Vagina (tissue), 2 donors: ENCODE measurements around the gene PHLDA2. TPM values are rescaled to one million over a fixed set of nuclear protein-coding genes. Genes with fewer than 3 reads are reported as not detected.
A peak's percentile ranks its signal among the peaks of the same experiment; 100 is the strongest.

ENCODE experiments used
- DNase-seq, 2 donors: peaks; one replicate each; pipeline ENCODE4 v3.0.0-alpha.2; 2017; ENCODE audit errors: extremely low spot score in 2 of 2
- H3K27ac ChIP-seq: fragments of 200-600 bp; sonication (generic); one replicate; pipeline ENCODE4 v1.5.1; 2019
- H3K27me3 ChIP-seq: fragments of 200-600 bp; sonication (generic); one replicate; pipeline ENCODE4 v1.5.1; 2019
- H3K36me3 ChIP-seq, 2 donors: fragments of 200-600 bp; sonication (generic); one replicate each; pipeline ENCODE4 v1.5.1; 2017 to 2019
- H3K4me1 ChIP-seq: fragments of 200-600 bp; sonication (generic); one replicate; pipeline ENCODE4 v1.5.1; 2019
- H3K4me3 ChIP-seq, 2 donors: fragments of 200-600 bp; sonication (generic); 1 replicate in 1 of 2; 2 replicates in 1 of 2; pipeline ENCODE4 v1.5.1; 2016 to 2019
- H3K9me3 ChIP-seq: fragments of 200-600 bp; sonication (generic); one replicate; pipeline ENCODE4 v1.5.1; 2019
- POLR2A ChIP-seq, 2 donors: fragments of 450-650 bp; IDR thresholded peaks; one replicate each; pipeline ENCODE4 v1.6.1; 2017; ENCODE audit warnings: antibody characterized with exemption in 2 of 2, mild to moderate bottlenecking in 2 of 2, moderate library complexity in 2 of 2
- POLR2AphosphoS5 ChIP-seq, 2 donors: sonication (generic); formaldehyde crosslinking; IDR thresholded peaks; one replicate each; pipeline ENCODE4 v1.9.0; 2017; ENCODE audit warnings: antibody characterized with exemption in 2 of 2, mild to moderate bottlenecking in 2 of 2, low read depth in 1 of 2; ENCODE audit not compliant: insufficient read depth in 1 of 2
- intact Hi-C: fragments of 100-400 bp; cut with DNase I; formaldehyde crosslinking; loops from one replicate; pipeline ENCODE4 v1.15.1; 2023
- total RNA-seq: library from RNA; depleted of rRNA; stranded (reverse); fragments of >200 nt; gene quantifications from one replicate; pipeline ENCODE4 v1.2.3, GENCODE V29; 2016
- TF ChIP-seq, protein P1 (sequence below), 3 experiments: fragments of 450-650 bp in 2 of 3; fragments of 200-600 bp in 1 of 3; sonication (generic) in 1 of 3; IDR thresholded peaks; one replicate each; pipeline ENCODE4 v1.5.1; 2017 to 2019; ENCODE audit warnings: antibody characterized with exemption in 3 of 3, mild to moderate bottlenecking in 2 of 3, moderate library complexity in 2 of 3

Gene PHLDA2
- total RNA-seq, 1 donor from 2014 or later, result 43.5 TPM

DNA sequence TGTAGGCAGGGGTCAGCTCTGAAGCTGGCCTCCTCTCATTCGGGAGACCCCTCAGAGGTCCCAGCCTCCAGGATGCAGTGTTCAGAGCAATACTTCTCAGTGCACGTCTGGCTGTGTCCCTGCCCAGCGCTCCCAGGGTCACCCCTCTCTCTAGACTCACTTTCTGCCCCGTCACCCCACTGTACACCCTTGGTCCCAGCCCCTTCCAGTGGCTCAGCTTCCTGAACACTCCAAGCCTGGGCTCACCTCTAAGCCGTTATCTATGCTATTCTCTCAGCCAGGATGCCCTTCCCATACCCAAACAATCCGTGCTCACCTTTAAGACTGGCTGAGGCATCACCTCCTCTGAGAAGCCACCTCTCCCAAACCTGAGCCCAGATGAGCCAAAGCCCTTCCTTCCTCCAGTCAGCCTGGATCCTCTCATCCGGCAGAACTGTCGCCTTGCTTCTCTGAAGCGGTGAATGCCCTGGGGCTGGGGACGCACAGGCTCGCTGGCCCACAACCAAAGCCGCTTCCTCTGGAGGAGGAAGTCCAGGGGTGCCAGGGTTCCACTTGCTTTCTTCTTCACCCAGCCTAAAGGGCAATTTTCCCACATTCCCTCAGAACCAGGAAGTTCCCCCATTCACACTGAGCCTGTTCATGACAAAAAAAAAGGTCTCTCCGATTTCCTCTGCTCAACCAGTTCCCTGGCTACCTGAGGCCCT is 30.0 kb downstream of the PHLDA2 start:
- H3K36me3 ChIP-seq, result no peaks in the 10 kb centered on the region
- no peaks in the 10 kb centered on the region for H3K27me3 ChIP-seq
- no peak for DNase-seq
- H3K4me3 ChIP-seq, result no peak overlapping the region
- intact Hi-C loops, result loop anchor here (10.0 kb wide), 2 partner anchors 474 to 594 kb away; partner anchors contain the start of genes C11orf21 and TSPAN32
- TF ChIP-seq, protein P1, sequence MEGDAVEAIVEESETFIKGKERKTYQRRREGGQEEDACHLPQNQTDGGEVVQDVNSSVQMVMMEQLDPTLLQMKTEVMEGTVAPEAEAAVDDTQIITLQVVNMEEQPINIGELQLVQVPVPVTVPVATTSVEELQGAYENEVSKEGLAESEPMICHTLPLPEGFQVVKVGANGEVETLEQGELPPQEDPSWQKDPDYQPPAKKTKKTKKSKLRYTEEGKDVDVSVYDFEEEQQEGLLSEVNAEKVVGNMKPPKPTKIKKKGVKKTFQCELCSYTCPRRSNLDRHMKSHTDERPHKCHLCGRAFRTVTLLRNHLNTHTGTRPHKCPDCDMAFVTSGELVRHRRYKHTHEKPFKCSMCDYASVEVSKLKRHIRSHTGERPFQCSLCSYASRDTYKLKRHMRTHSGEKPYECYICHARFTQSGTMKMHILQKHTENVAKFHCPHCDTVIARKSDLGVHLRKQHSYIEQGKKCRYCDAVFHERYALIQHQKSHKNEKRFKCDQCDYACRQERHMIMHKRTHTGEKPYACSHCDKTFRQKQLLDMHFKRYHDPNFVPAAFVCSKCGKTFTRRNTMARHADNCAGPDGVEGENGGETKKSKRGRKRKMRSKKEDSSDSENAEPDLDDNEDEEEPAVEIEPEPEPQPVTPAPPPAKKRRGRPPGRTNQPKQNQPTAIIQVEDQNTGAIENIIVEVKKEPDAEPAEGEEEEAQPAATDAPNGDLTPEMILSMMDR (IDR thresholded peaks at IDR 0.05), result no peak
- TF ChIP-seq POLR2A (IDR thresholded peaks at IDR 0.05) (no peak), POLR2AphosphoS5 (IDR thresholded peaks at IDR 0.05; ENCODE audit: insufficient read depth in 1 of 2, low read depth in 1 of 2) (no peak)
- peak overlapping the region; percentile 82 for H3K27ac ChIP-seq
- no peaks in the 10 kb centered on the region for H3K9me3 ChIP-seq
- H3K4me1 ChIP-seq, result peaks cover 44% of the 10 kb centered on the region

DNA sequence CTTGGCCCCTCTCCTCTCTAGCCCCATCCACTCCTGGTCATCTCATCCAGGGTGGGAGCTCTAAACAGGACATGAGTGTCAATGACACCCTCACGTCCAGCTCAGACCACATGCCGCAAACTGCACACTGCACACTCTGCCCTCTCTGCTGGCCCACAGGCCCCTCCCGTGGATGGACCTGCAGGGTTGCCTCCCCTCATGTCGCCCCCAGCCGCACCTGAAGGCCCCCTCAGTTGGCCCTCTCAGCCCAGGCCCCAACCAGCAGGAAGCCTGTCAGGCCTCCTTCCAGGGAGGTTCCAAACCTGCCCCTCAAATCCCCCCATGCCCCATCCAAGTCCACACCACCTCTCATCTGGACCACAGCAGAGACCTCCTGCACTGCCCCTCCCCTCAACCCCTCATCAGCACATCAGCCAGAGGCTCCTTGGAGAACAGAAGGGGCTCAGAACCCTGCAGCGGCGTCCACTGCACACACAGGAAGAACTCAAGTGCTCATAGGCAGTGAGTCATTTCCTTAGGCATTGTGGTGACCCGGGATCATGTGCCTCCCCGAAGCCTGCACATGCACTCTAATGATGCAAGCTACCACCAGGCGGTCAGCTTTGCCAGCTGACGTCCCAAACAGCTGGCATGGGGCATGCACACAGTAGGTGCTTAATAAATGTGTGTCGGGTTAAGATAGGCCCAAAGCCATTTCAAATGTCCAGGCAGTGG is 30.7 kb downstream of the PHLDA2 start:
- Histone ChIP-seq H3K36me3 (no peaks in the 10 kb centered on the region), H3K4me3 (no peak overlapping the region), H3K27me3 (no peaks in the 10 kb centered on the region), H3K9me3 (no peaks in the 10 kb centered on the region), H3K4me1 (peaks cover 38% of the 10 kb centered on the region), H3K27ac (peak overlapping the region; percentile 82)
- intact Hi-C loops, result loop anchor here (10.0 kb wide), 2 partner anchors 474 to 594 kb away; partner anchors contain the start of genes C11orf21 and TSPAN32
- TF ChIP-seq POLR2AphosphoS5 (IDR thresholded peaks at IDR 0.05; ENCODE audit: insufficient read depth in 1 of 2, low read depth in 1 of 2) (peak; percentile 66 to 81), POLR2A (IDR thresholded peaks at IDR 0.05) (no peak)
- no peak for DNase-seq

DNA sequence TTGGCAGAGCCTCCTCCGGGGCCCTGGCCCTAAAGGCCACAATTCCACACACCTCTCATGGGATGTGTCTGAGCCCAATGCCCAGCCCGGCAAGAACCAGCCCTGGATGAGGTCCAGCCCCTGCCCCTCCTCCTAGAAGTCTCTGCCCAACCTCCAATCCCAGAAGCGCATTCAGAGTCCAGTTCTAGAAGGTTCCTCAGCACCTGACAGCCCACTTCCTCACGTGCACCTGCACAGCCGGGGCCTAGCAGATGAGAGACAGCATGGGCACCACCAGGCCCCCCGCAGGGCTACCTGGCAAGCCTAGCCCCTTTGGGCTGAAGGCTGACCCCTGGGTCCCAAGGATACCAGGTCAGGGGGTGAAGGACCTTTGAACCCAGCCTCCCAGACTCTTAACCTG is 32.2 kb downstream of the PHLDA2 start:
- peaks cover 36% of the 10 kb centered on the region for H3K4me1 ChIP-seq
- H3K36me3 ChIP-seq, result no peaks in the 10 kb centered on the region
- intact Hi-C loops, result loop anchor here (10.0 kb wide), 2 partner anchors 472 to 592 kb away; partner anchors contain the start of genes C11orf21 and TSPAN32
- no peak overlapping the region for H3K4me3 ChIP-seq
- H3K27ac ChIP-seq, result no peak overlapping the region
- H3K27me3 ChIP-seq, result no peaks in the 10 kb centered on the region
- no peak for DNase-seq
- H3K9me3 ChIP-seq, result no peaks in the 10 kb centered on the region
- TF ChIP-seq, protein P1 (IDR thresholded peaks at IDR 0.05), result no peak
- TF ChIP-seq POLR2AphosphoS5 (IDR thresholded peaks at IDR 0.05; ENCODE audit: insufficient read depth in 1 of 2, low read depth in 1 of 2) (no peak), POLR2A (IDR thresholded peaks at IDR 0.05) (no peak)

DNA sequence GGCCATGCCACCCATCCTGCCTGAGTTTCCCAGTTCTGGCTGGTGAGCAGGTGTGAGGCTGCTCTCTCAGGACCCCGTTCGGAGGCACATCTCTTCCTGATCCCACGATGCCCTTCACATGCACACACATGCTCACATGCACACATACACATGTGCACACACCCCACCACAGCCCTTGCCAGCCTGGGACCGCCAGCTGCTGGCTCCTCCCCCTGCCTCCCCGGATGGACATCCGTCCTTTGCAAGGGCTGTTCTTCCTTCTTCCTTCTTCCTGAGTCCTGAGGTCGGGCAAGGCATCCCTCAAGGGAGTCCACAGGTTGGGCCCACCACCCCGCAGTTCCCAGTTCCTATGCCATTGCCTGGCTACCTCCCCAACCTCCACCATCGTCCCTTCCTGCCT is 33.2 kb downstream of the PHLDA2 start:
- TF ChIP-seq POLR2AphosphoS5 (IDR thresholded peaks at IDR 0.05; ENCODE audit: insufficient read depth in 1 of 2, low read depth in 1 of 2) (no peak), POLR2A (IDR thresholded peaks at IDR 0.05) (no peak)
- TF ChIP-seq, protein P1 (IDR thresholded peaks at IDR 0.05), result no peak
- no peak overlapping the region for H3K27ac ChIP-seq
- no peaks in the 10 kb centered on the region for H3K36me3 ChIP-seq
- H3K9me3 ChIP-seq, result no peaks in the 10 kb centered on the region
- intact Hi-C loops, result loop anchor here (10.0 kb wide), 2 partner anchors 471 to 591 kb away; partner anchors contain the start of genes C11orf21 and TSPAN32
- H3K4me3 ChIP-seq, result no peak overlapping the region
- H3K27me3 ChIP-seq, result no peaks in the 10 kb centered on the region
- H3K4me1 ChIP-seq, result peaks cover 38% of the 10 kb centered on the region
- no peak for DNase-seq

DNA sequence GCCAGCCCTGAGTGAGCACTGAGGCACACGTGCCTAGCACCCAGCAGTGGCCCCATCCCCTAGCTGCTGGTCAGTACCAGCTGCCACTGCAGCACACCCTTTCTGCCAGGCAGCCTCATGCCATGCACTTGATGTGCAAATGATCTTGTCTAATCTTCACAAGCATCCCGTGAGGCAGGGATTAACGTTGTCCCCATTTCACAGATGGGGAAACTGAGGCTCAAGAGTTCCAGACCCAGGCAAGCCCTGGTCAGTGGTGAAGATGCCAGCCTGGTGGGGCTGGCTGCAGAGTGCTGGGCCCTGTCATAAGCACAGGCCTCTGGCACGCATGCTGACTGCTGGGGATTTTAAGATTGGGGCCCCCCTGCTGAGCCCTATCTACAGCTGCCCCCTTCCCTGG is 35.3 kb downstream of the PHLDA2 start:
- H3K27ac ChIP-seq, result no peak overlapping the region
- intact Hi-C loops, result loop anchor here (10.0 kb wide), 2 partner anchors 469 to 589 kb away; partner anchors contain the start of genes C11orf21 and TSPAN32
- no peaks in the 10 kb centered on the region for H3K9me3 ChIP-seq
- H3K27me3 ChIP-seq, result no peaks in the 10 kb centered on the region
- no peak for DNase-seq
- no peaks in the 10 kb centered on the region for H3K36me3 ChIP-seq
- H3K4me3 ChIP-seq, result no peak overlapping the region
- TF ChIP-seq, protein P1 (IDR thresholded peaks at IDR 0.05), result no peak
- no peak for TF ChIP-seq POLR2A (IDR thresholded peaks at IDR 0.05)
- TF ChIP-seq POLR2AphosphoS5 (IDR thresholded peaks at IDR 0.05; ENCODE audit: insufficient read depth in 1 of 2, low read depth in 1 of 2), result no peak
- H3K4me1 ChIP-seq, result peaks cover 38% of the 10 kb centered on the region
